SH-SY5Y (cell line): Measurements from ENCODE around the gene HPGDS.

Experiments
- GATA2 ChIP-seq: IDR thresholded peaks from 2 replicates; pipeline ENCODE4 v1.6.1; 2011; ENCODE audit warnings: mild to moderate bottlenecking, low read depth, low read length
- GATA3 ChIP-seq: IDR thresholded peaks from 2 replicates; pipeline ENCODE4 v1.6.1; 2011; ENCODE audit warnings: low read depth, mild to moderate bottlenecking, low read length, moderate library complexity

DNA sequence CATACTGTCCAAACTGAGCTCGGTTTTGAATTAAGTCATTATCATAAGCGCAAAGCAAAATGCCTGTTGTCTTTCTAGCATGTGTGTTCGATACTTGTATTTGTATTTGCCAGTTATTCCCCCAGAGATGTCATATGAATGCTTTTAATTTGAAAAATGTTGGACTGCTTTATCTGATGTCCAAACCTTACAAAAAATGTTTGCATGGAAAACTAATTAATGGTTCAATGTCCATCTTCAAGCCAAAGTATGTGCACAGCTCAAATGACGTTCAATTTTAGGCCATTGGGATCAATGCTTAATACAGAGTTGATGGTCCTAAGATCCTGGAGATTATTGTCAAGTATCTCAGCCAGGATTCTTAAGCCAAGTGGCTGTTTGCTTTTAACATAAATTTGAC lies 17.2 kb upstream of the HPGDS start:
- no peak for TF ChIP-seq GATA2
- no peak for TF ChIP-seq GATA3
